MM.1S (cell line): ENCODE data around the gene CASTOR1.

Source experiments
- DNase-seq: peaks from one replicate; pipeline ENCODE4 v3.0.0-alpha.2; 2015
- H2AFZ ChIP-seq: fragments of 300-600 bp; sonication (generic); 2 replicates; pipeline ENCODE4 v1.6.0; 2016; ENCODE audit warnings: antibody characterized with exemption, low read length
- H3F3A ChIP-seq: fragments of 300-600 bp; sonication (generic); 2 replicates; pipeline ENCODE4 v1.6.1; 2016; ENCODE audit warnings: mild to moderate bottlenecking, antibody characterized with exemption, low read length, moderate library complexity, mixed read lengths; ENCODE audit not compliant: insufficient read depth
- H3K27ac ChIP-seq: fragments of 300-600 bp; sonication (generic); 2 replicates; pipeline ENCODE4 v1.5.1; 2016; ENCODE audit warnings: mild to moderate bottlenecking, low read length
- H3K27me3 ChIP-seq: fragments of 300-600 bp; sonication (generic); replicated peaks from 2 replicates; pipeline ENCODE4 v1.6.0; 2016; ENCODE audit warnings: low read length; ENCODE audit not compliant: insufficient read depth
- H3K36me3 ChIP-seq: fragments of 300-600 bp; sonication (generic); replicated peaks from 2 replicates; pipeline ENCODE4 v1.6.1; 2016; ENCODE audit warnings: mild to moderate bottlenecking, low read length, mixed read lengths; ENCODE audit not compliant: insufficient read depth
- H3K4me1 ChIP-seq: fragments of 300-600 bp; sonication (generic); 2 replicates; pipeline ENCODE4 v1.6.1; 2016; ENCODE audit warnings: low read length, mixed read lengths
- H3K4me2 ChIP-seq: fragments of 300-600 bp; sonication (generic); 2 replicates; pipeline ENCODE4 v1.6.0; 2016; ENCODE audit warnings: low read depth, low read length
- H3K4me3 ChIP-seq: fragments of 300-600 bp; sonication (generic); 2 replicates; pipeline ENCODE4 v1.5.1; 2016; ENCODE audit warnings: low read length, mixed read lengths
- H3K79me2 ChIP-seq: fragments of 300-600 bp; sonication (generic); 2 replicates; pipeline ENCODE4 v1.6.1; 2016; ENCODE audit warnings: mixed run types, low read length, mixed read lengths
- H3K9ac ChIP-seq: fragments of 300-600 bp; sonication (generic); 2 replicates; pipeline ENCODE4 v1.6.1; 2016; ENCODE audit warnings: low read length, mixed read lengths
- H3K9me2 ChIP-seq: fragments of 300-600 bp; sonication (generic); replicated peaks from 2 replicates; pipeline ENCODE4 v1.6.1; 2016; ENCODE audit warnings: mild to moderate bottlenecking, low read length, mixed read lengths; ENCODE audit not compliant: insufficient read depth
- H3K9me3 ChIP-seq: fragments of 300-600 bp; sonication (generic); replicated peaks from 2 replicates; pipeline ENCODE4 v1.6.1; 2016; ENCODE audit warnings: mild to moderate bottlenecking, low read length, mixed read lengths; ENCODE audit not compliant: insufficient read depth
- H4K20me1 ChIP-seq: fragments of 300-600 bp; sonication (generic); 2 replicates; pipeline ENCODE4 v1.6.1; 2016; ENCODE audit warnings: mild to moderate bottlenecking, low read length, moderate library complexity, mixed read lengths; ENCODE audit not compliant: insufficient read depth
- EZH2 ChIP-seq: fragments of 300-600 bp; sonication (generic); optimal IDR thresholded peaks from 2 replicates; pipeline ENCODE3; 2017; ENCODE audit warnings: low read depth, mild to moderate bottlenecking, antibody characterized with exemption, low read length, mixed read lengths
- EZH2phosphoT487 ChIP-seq: fragments of 300-600 bp; sonication (generic); IDR thresholded peaks from 2 replicates; pipeline ENCODE4 v1.6.1; 2018; ENCODE audit warnings: antibody characterized with exemption, low read length
- TF ChIP-seq, protein P1 (sequence below): fragments of 300-600 bp; sonication (generic); IDR thresholded peaks from 2 replicates; pipeline ENCODE4 v1.5.1; 2016; ENCODE audit warnings: antibody characterized with exemption, low read length, mixed read lengths

CASTOR1 gene

DNA sequence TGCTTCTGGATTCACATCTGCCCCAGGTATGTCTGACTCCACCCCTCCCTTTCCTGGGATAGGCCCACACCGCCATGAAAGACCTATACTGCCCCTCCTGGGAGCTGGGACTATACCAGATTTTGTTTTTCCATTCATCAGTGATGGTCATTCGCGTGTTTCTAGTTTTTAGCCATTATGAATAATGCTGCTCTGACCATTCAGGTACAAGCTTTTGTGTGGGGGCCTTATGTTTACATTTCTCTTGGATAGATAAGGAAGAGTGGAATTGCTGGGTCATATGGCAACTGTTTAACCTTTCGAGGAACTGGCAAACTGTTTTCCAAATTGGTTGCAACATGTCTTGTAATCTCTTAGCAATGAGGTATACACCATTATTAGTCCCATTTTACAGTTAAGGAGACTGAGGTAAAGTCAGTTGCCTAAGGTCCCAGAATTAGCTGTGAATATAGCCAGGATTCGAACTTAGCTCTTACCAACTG lies 38.6 kb upstream of the CASTOR1 start:
- Histone ChIP-seq H2AFZ (no peak overlapping the region), H3F3A (peaks cover 15% of the 10 kb centered on the region), H3K27ac (peak overlapping the region; percentile 49; the same call in 1 of the 2 replicates), H4K20me1 (no peaks in the 10 kb centered on the region), H3K9me2 (no peaks in the 10 kb centered on the region), H3K79me2 (peaks cover 21% of the 10 kb centered on the region), H3K9ac (peak overlapping the region; percentile 81; the same call in 1 of the 2 replicates), H3K4me2 (peak overlapping the region; percentile 88), H3K9me3 (no peaks in the 10 kb centered on the region), H3K27me3 (no peaks in the 10 kb centered on the region), H3K36me3 (no peaks in the 10 kb centered on the region), H3K4me3 (peak overlapping the region; percentile 79; the same call in 1 of the 2 replicates), H3K4me1 (peaks cover 32% of the 10 kb centered on the region)
- TF ChIP-seq, protein P1, sequence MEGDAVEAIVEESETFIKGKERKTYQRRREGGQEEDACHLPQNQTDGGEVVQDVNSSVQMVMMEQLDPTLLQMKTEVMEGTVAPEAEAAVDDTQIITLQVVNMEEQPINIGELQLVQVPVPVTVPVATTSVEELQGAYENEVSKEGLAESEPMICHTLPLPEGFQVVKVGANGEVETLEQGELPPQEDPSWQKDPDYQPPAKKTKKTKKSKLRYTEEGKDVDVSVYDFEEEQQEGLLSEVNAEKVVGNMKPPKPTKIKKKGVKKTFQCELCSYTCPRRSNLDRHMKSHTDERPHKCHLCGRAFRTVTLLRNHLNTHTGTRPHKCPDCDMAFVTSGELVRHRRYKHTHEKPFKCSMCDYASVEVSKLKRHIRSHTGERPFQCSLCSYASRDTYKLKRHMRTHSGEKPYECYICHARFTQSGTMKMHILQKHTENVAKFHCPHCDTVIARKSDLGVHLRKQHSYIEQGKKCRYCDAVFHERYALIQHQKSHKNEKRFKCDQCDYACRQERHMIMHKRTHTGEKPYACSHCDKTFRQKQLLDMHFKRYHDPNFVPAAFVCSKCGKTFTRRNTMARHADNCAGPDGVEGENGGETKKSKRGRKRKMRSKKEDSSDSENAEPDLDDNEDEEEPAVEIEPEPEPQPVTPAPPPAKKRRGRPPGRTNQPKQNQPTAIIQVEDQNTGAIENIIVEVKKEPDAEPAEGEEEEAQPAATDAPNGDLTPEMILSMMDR: peak; percentile 24
- no peak for TF ChIP-seq EZH2phosphoT487
- no peak for DNase-seq

DNA sequence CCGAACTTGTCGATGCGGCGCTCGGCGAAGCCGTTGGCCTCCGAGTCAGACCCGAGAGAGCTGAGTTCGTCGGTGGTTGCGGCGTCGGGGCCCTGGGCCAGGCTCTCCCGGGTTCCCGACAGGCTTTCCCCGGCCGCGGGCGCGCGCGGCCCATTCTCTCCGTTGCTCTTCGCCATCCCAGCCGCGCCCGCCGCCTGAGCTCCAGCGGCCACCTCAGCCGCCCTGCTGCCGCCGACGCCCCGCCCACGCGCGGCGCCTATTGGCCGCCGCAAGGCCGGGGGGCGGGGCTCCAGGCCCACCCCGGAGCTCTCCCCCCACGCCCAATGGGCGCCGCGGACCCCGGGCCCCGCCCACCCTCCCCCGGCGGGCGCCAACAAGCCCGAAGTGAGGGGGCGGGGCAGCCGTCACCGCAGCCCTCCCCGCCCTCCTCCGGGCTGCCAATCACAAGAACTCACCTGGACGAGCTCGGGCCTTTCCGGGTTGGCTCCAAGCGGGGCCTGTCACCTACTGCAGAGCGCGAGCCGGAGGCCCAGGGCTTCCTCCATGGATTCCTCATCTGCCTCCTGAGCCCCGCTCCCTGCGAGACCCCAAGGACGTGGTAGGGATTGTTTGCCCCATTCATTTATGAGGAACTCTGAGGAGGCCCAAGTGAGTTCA lies 37.5 kb upstream of the CASTOR1 start, which contains the start of gene TBC1D10A:
Gene TBC1D10A (minus strand): TSS at position 236 of the 657 bp plus-strand sequence. CDS start 60 bp downstream, at position 176.
- H3K4me2 ChIP-seq: peak within 1 kb of the TSS; percentile 91
- no peaks in the 10 kb centered on the region for H3K27me3 ChIP-seq
- no peak for TF ChIP-seq EZH2phosphoT487
- TF ChIP-seq EZH2: no peak
- H3F3A ChIP-seq: peaks cover 15% of the 10 kb centered on the region
- H3K36me3 ChIP-seq: no peaks in the 10 kb centered on the region
- peak within 1 kb of the TSS; percentile 84 for H2AFZ ChIP-seq
- H4K20me1 ChIP-seq: no peaks in the 10 kb centered on the region
- DNase-seq: peak; percentile 95
- H3K79me2 ChIP-seq: peaks cover 26% of the 10 kb centered on the region
- H3K9me2 ChIP-seq: no peaks in the 10 kb centered on the region
- peak within 1 kb of the TSS; percentile 93 for H3K4me3 ChIP-seq
- peaks cover 32% of the 10 kb centered on the region for H3K4me1 ChIP-seq
- no peaks in the 10 kb centered on the region for H3K9me3 ChIP-seq
- peak within 1 kb of the TSS; percentile 49; the same call in 1 of the 2 replicates for H3K27ac ChIP-seq
- H3K9ac ChIP-seq: peak within 1 kb of the TSS; percentile 81

DNA sequence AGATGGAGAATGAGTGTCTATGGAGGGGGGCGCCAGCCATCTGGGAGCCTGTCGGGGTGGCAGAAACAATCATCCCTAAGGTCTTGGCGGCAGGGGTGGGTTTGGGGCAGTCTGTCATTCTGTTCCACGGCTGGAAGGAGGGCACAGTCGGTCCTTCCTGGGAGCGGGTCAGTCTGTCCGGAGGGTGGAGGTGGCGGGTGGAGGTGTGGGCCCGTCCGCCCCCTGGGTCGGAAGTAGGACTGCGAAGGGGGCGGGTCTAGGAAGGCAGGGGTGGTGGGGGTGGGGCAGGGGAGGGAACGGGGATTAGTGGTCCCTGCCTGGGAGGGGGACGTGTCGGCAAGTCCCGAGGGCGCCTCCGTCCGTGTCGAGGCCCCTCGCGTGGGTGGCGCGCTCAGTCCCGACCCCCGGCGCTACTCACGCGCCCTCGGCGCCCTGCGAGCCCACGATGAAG lies 37.0 kb upstream of the CASTOR1 start:
- no peaks in the 10 kb centered on the region for H3K9me3 ChIP-seq
- H3K4me1 ChIP-seq: peaks cover 32% of the 10 kb centered on the region
- peak overlapping the region; percentile 93 for H3K4me3 ChIP-seq
- no peak overlapping the region for H3K27ac ChIP-seq
- no peaks in the 10 kb centered on the region for H3K36me3 ChIP-seq
- DNase-seq: no peak
- H2AFZ ChIP-seq: peak overlapping the region; percentile 84
- H3K9me2 ChIP-seq: no peaks in the 10 kb centered on the region
- peak overlapping the region; percentile 91 for H3K4me2 ChIP-seq
- H3K27me3 ChIP-seq: no peaks in the 10 kb centered on the region
- H3K79me2 ChIP-seq: peaks cover 30% of the 10 kb centered on the region
- no peaks in the 10 kb centered on the region for H4K20me1 ChIP-seq
- TF ChIP-seq EZH2: no peak
- TF ChIP-seq, protein P1: no peak
- TF ChIP-seq EZH2phosphoT487: no peak
- peak overlapping the region; percentile 70; the same call in 1 of the 2 replicates for H3K9ac ChIP-seq
- H3F3A ChIP-seq: peaks cover 15% of the 10 kb centered on the region
